Endothelial cell of umbilical vein (primary cell): Measurements from ENCODE around the gene ZBTB32.

ENCODE experiments used
- EZH2 ChIP-seq: IDR thresholded peaks from 2 replicates; pipeline ENCODE4 v1.6.1; 2012; ENCODE audit warnings: borderline replicate concordance, low read depth, mild to moderate bottlenecking, moderate library complexity, low read length, inconsistent platforms; ENCODE audit not compliant: severe bottlenecking
- GATA2 ChIP-seq: IDR thresholded peaks from 2 replicates; pipeline ENCODE4 v1.7.0; 2011; ENCODE audit warnings: low read depth, mild to moderate bottlenecking, moderate library complexity, mixed read lengths, low read length; ENCODE audit not compliant: insufficient read length, insufficient read depth
- JUN ChIP-seq: IDR thresholded peaks from 2 replicates; pipeline ENCODE4 v1.6.1; 2011; ENCODE audit warnings: borderline replicate concordance, low read depth; ENCODE audit not compliant: insufficient read length, insufficient read depth
- POLR2A ChIP-seq: IDR thresholded peaks from 2 replicates; pipeline ENCODE4 v1.6.1; 2012; ENCODE audit warnings: low read depth, mild to moderate bottlenecking, control low read depth, low read length
- POLR2AphosphoS5 ChIP-seq: IDR thresholded peaks from 2 replicates; pipeline ENCODE4 v1.6.1; 2012; ENCODE audit warnings: low read depth, mild to moderate bottlenecking, control low read depth, low read length, moderate library complexity; ENCODE audit not compliant: insufficient read depth
- TF ChIP-seq, protein P1 (sequence below), 2 donors: IDR thresholded peaks; 1 replicate in 1 of 2; 2 replicates in 1 of 2; pipeline ENCODE4 v1.5.1; 2011; ENCODE audit warnings: low read length in 2 of 2, mild to moderate bottlenecking in 2 of 2, moderate library complexity in 2 of 2, control low read depth in 1 of 2, inconsistent platforms in 1 of 2, low read depth in 1 of 2; ENCODE audit not compliant: insufficient read depth in 1 of 2; ENCODE audit errors: extremely low read depth in 1 of 2
- TF ChIP-seq, protein P2 (sequence below): IDR thresholded peaks from 2 replicates; pipeline ENCODE4 v1.6.1; 2011; ENCODE audit not compliant: insufficient read depth, insufficient read length

DNA sequence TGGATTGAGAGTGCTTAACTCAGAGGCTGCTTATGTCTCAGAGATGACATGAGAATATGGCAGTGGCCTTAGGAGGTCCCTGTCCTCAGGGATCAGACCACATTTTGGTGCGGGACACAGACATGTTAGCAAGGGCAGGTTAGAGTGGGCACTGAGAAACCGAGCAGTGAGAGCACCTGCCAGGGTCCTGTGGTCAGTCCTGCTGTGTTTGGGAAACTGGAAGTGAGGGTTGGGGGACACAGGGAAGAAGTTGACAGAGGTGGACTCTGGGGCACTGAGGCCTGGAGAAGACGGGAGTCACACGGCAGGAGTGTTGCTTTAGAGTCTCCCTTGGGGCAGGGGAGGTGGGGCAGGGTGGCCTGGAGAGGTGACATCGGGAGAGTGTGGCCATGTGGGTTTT lies 30.5 kb downstream of the ZBTB32 start:
- TF ChIP-seq, protein P1, sequence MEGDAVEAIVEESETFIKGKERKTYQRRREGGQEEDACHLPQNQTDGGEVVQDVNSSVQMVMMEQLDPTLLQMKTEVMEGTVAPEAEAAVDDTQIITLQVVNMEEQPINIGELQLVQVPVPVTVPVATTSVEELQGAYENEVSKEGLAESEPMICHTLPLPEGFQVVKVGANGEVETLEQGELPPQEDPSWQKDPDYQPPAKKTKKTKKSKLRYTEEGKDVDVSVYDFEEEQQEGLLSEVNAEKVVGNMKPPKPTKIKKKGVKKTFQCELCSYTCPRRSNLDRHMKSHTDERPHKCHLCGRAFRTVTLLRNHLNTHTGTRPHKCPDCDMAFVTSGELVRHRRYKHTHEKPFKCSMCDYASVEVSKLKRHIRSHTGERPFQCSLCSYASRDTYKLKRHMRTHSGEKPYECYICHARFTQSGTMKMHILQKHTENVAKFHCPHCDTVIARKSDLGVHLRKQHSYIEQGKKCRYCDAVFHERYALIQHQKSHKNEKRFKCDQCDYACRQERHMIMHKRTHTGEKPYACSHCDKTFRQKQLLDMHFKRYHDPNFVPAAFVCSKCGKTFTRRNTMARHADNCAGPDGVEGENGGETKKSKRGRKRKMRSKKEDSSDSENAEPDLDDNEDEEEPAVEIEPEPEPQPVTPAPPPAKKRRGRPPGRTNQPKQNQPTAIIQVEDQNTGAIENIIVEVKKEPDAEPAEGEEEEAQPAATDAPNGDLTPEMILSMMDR (IDR thresholded peaks at IDR 0.05; ENCODE audit: extremely low read depth in 1 of 2, insufficient read depth in 1 of 2, low read depth in 1 of 2, low read length in 2 of 2), result no peak
- no peak for TF ChIP-seq POLR2AphosphoS5
- no peak for TF ChIP-seq JUN
- no peak for TF ChIP-seq EZH2
- TF ChIP-seq POLR2A, result no peak
- TF ChIP-seq, protein P2, sequence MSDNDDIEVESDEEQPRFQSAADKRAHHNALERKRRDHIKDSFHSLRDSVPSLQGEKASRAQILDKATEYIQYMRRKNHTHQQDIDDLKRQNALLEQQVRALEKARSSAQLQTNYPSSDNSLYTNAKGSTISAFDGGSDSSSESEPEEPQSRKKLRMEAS, result no peak
- no peak for TF ChIP-seq GATA2
